Uterus (tissue), 2 donors: ENCODE data around the gene MTUS2.

Experiments
- POLR2A ChIP-seq, 2 donors: fragments of 450-650 bp; IDR thresholded peaks; one replicate each; pipeline ENCODE4 v1.6.1; 2016; ENCODE audit warnings: antibody characterized with exemption in 2 of 2, mild to moderate bottlenecking in 1 of 2, moderate library complexity in 1 of 2
- TF ChIP-seq, protein P1 (sequence below), 4 experiments: fragments of 200-600 bp in 2 of 4; fragments of 450-650 bp in 2 of 4; sonication (generic) in 2 of 4; IDR thresholded peaks; one replicate each; pipeline ENCODE4 v1.5.1; 2016 to 2019; ENCODE audit warnings: antibody characterized with exemption in 4 of 4, mild to moderate bottlenecking in 2 of 4, moderate library complexity in 1 of 4

DNA sequence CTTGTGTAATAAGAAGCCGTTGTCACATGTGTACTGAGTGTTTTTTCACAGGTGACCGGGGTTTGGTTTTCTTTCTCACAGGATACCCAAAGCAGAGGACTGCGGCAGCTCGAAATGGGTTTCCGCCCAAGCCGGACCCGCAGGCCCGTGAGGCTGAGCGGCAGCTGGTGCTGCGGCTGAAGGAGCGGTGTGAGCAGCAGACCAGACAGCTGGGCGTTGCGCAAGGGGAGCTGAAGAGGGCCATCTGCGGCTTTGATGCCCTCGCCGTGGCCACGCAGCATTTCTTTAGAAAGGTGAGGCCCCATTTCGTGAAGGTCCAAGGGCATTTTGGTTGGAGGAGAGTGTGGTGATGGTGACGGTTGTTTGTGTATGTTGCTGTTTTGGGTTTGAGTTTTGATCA, 539.0 kb downstream of the MTUS2 start:
- TF ChIP-seq, protein P1, sequence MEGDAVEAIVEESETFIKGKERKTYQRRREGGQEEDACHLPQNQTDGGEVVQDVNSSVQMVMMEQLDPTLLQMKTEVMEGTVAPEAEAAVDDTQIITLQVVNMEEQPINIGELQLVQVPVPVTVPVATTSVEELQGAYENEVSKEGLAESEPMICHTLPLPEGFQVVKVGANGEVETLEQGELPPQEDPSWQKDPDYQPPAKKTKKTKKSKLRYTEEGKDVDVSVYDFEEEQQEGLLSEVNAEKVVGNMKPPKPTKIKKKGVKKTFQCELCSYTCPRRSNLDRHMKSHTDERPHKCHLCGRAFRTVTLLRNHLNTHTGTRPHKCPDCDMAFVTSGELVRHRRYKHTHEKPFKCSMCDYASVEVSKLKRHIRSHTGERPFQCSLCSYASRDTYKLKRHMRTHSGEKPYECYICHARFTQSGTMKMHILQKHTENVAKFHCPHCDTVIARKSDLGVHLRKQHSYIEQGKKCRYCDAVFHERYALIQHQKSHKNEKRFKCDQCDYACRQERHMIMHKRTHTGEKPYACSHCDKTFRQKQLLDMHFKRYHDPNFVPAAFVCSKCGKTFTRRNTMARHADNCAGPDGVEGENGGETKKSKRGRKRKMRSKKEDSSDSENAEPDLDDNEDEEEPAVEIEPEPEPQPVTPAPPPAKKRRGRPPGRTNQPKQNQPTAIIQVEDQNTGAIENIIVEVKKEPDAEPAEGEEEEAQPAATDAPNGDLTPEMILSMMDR (IDR thresholded peaks at IDR 0.05) = no peak
- no peak for TF ChIP-seq POLR2A (IDR thresholded peaks at IDR 0.05)
